GM12891 (cell line): Measurements from ENCODE around the gene MIER1.

Experiments used
- POLR2A ChIP-seq: IDR thresholded peaks from 2 replicates; pipeline ENCODE4 v1.6.1; 2011; ENCODE audit warnings: low read depth, low read length, control low read depth
- POLR2AphosphoS5 ChIP-seq: IDR thresholded peaks from 2 replicates; pipeline ENCODE4 v1.6.1; 2011; ENCODE audit warnings: low read depth, low read length, control low read depth

DNA sequence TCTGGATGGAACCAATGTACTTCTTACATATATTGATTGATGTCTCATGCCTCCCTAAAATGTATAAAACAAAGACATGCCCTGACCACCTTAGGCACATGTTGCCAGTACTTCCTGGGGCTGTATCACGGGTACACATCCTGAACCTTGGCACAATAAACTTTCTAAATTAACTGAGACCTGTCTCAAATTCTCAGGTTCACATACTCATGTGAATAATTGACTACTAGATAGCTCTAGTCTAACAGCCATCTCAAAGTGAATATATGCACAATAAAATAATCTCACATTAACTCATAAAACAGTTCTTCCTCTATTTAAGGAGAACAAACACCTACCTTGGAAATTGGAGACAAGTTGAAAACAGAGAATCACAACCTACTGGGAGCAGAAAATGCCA, 5.7 kb upstream of the MIER1 start:
- TF ChIP-seq POLR2A: no peak
- TF ChIP-seq POLR2AphosphoS5: no peak
